ENCODE results near the gene CLEC9A.

The CLEC9A gene

DNA sequence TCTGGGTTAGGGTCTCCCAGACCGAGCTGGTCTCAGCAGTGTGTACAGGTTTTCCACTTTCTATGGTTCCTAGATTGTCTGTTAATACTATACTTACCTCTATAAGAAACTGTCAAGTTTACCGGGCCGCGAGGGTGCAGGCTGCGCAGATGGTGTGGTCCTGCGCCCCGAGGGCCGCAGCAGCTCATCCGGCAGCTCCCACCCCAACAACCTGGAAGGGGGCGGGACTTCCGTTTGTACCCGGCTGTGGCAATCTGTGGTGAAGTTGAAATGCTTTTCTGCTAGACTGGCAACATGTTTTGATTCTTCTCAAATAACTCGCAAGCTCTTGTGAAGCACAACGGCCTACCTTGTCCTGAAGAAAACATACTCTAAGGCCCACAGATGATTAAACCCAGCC, at the start of gene CLEC9A:
CLEC9A (plus strand) TSS at position 237 of the 400 bp plus-strand sequence. CDS start 22,006 bp downstream, outside the sequence.
- H3K27ac ChIP-seq = no peak within 1 kb of the TSS

DNA sequence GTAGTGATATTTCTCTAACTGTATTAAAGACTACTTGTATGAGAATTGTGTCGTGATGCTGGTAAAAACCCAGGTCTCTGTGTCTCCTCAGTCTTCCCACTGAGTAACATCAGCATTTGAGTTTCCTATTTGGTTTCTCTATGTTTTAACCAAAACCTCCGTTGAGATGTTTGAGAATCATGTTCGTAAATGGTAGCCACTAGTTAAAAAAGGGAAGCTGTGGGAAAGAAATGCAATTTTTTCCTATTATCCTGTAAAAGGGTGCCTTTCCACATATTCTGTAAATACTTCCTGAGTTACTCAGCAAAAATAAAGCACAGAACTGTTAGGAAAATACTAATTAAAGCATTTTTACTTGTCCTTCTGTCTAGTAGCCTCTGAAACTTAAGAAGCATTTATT, 38.6 kb upstream of the CLEC9A start:
- TF ChIP-seq, protein P1, sequence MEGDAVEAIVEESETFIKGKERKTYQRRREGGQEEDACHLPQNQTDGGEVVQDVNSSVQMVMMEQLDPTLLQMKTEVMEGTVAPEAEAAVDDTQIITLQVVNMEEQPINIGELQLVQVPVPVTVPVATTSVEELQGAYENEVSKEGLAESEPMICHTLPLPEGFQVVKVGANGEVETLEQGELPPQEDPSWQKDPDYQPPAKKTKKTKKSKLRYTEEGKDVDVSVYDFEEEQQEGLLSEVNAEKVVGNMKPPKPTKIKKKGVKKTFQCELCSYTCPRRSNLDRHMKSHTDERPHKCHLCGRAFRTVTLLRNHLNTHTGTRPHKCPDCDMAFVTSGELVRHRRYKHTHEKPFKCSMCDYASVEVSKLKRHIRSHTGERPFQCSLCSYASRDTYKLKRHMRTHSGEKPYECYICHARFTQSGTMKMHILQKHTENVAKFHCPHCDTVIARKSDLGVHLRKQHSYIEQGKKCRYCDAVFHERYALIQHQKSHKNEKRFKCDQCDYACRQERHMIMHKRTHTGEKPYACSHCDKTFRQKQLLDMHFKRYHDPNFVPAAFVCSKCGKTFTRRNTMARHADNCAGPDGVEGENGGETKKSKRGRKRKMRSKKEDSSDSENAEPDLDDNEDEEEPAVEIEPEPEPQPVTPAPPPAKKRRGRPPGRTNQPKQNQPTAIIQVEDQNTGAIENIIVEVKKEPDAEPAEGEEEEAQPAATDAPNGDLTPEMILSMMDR (conservative IDR thresholded peaks at IDR 0.05) = no peak
- no peak overlapping the region for H3K27ac ChIP-seq

More for the DNA sequence above, at the start of gene CLEC9A:
- TF ChIP-seq, protein P1 (conservative IDR thresholded peaks at IDR 0.05) = no peak

DNA sequence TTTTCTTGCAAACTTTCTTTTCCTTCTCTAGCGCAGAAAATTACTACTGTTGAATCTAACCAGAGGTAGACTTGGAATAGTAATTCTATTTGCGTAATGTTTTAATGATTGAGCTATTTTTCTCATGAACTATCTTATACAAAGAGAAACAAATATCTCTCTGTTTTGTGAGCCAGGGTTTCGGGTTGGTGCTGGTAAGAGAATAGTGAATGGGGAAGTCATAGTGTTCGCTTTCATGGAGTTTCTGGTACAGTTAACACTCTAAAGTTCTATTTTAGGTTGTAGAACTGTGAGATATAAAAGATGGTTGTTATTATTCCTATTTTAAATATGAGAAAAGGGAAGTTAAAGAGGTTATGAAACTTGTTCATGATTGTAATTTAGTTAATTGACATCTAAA, 38.2 kb upstream of the CLEC9A start:
- H3K27ac ChIP-seq = no peak overlapping the region
- TF ChIP-seq, protein P1 (conservative IDR thresholded peaks at IDR 0.05) = no peak

DNA sequence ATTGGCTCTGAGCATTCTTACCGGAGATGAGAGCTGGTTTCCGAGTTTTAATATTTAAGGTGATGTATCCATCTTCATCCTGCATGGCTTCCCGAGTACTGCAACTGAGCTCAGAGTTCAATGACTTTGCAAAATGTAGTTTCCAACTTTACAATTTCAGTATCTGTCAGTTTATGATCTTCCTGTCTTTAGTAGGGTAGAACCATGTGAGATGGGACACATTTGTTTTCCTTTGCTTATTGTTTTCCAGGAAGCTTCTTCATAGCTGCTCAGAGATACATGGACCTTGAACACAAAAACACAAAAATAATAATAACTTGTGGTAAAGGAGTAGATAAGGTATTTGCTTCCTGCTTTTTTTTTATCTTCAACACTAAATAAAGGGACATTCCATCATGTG, 31.5 kb upstream of the CLEC9A start, which contains the start of gene CLEC1B:
CLEC1B (minus strand) TSS at position 106 of the 400 bp plus-strand sequence; CDS start at position 85, 21 bp downstream.
- no peak within 1 kb of the TSS for H3K27ac ChIP-seq
- TF ChIP-seq, protein P1 (conservative IDR thresholded peaks at IDR 0.05) = no peak

DNA sequence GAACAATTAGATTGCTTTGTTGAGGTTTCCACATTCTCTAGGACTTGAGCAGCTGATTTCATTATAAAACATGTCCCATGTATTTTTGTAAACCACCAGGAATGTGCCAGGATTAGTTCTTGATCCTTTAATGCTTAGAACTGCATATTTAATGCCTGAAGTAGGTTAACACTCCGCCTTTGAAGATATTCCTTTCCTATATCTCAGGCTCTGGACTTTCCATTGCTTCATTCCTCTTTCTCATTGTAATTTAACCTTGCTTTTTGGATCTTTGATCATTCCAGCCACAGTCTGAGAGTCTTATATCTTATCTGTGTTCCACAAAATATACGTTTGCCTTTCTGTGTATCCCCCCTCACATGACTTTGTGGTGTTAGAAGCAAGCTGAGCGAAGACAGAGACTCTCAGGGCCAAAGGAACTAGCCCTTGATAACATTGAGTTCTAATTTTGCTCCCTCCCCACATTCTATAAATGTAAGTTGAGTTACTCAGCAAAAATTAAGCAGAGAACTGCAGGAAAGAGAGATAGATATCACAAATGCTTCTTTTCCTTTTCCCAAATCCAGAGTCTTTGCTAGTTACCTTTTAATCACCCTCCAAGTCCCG, 29.2 kb upstream of the CLEC9A start:
- TF ChIP-seq, protein P1 (conservative IDR thresholded peaks at IDR 0.05) = no peak

DNA sequence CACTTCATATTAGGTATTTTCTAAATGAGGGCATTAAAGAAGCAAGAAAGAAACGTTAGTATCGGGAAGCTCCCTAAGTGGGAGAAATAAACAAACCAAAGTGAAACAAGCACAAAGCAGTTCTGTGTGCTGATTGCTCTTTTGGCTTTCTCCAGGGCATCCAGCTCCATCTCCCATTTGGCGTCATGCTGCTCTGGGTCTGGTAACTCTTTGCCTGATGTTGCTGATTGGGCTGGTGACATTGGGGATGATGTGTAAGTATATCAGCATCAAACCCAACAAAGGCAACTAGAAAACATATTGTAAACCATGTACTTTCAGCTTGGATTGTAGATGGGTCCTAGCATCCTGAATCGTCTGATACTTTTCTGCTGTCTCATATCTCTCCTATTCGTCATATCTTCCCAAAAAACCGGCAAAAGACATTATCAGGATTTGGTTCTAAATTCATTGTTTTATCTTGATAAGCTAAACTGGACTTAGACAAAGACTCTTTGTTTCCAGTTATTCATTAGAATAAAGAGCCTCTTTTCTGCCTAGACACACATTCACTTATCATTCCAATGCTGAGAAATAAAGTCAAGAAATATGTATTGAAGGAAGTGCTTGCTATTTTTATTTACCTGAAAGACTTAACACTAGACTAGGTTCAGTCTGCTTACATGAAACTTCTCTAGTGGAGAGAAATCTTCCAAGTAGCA, 17.7 kb upstream of the CLEC9A start:
- TF ChIP-seq, protein P1 (conservative IDR thresholded peaks at IDR 0.05) = no peak
- H3K27ac ChIP-seq = no peak overlapping the region

More for the DNA sequence above, 29.2 kb upstream of the CLEC9A start:
- H3K27ac ChIP-seq = no peak overlapping the region

DNA sequence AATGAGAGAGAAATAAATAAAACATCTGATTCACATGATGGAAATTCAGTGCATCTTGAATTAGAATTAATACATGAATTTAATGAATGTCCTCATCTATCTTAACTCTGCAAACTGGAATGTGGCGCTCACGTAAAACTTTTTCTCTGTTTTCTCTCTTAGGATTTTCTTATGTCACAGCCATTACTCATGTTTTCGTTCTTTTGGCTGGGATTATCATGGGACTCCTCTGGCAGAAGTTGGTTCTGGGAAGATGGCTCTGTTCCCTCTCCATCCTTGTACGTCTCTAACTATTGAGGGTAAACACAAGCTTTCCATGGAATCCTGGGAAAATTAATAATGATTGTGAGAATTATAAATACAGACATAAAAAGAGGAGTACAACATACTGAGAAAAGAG, 15.0 kb upstream of the CLEC9A start:
- TF ChIP-seq, protein P1 (conservative IDR thresholded peaks at IDR 0.05) = no peak

More for the DNA sequence above, 15.0 kb upstream of the CLEC9A start:
- H3K27ac ChIP-seq = no peak overlapping the region
